Measurements from ENCODE around the gene SLC16A14. TPM values are rescaled to one million over a fixed set of nuclear protein-coding genes. Genes with fewer than 3 reads are reported as not detected.

Gene SLC16A14
- polyA plus RNA-seq, 1 donor from 2014 or later, result 128 TPM

- no peak overlapping the region for H3K4me3 ChIP-seq (ENCODE audit: low read length)
- no peak overlapping the region for H3K4me2 ChIP-seq (ENCODE audit: low read length)
- peaks cover 17% of the 10 kb centered on the region for H3K36me3 ChIP-seq (ENCODE audit: insufficient read depth, low read length)
- no peak overlapping the region for H3K9ac ChIP-seq (ENCODE audit: low read length)
- no peaks in the 10 kb centered on the region for H4K20me1 ChIP-seq (ENCODE audit: insufficient read depth)
- H3K9me3 ChIP-seq (ENCODE audit: low read length), result no peaks in the 10 kb centered on the region
- no peaks in the 10 kb centered on the region for H3K9me2 ChIP-seq (ENCODE audit: insufficient read depth, low read length)
- H3F3A ChIP-seq (ENCODE audit: insufficient read depth, low read length, poor library complexity, severe bottlenecking), result no peaks in the 10 kb centered on the region
- no peaks in the 10 kb centered on the region for H3K79me2 ChIP-seq (replicated peaks; ENCODE audit: insufficient read depth, low read length)
- no peak overlapping the region for H3K27ac ChIP-seq (ENCODE audit: low read length)
- no peak overlapping the region for H2AFZ ChIP-seq (ENCODE audit: low read depth, low read length)
- TF ChIP-seq CTCF (IDR thresholded peaks at IDR 0.05; ENCODE audit: poor library complexity, severe bottlenecking) (no peak), SMC3 (conservative IDR thresholded peaks at IDR 0.05; ENCODE audit: poor library complexity) (no peak), TAF1 (IDR thresholded peaks at IDR 0.05; ENCODE audit: low read depth) (no peak), REST (IDR thresholded peaks at IDR 0.05; ENCODE audit: borderline replicate concordance) (no peak), MXI1 (conservative IDR thresholded peaks at IDR 0.05; ENCODE audit: poor library complexity, severe bottlenecking) (no peak), POLR2AphosphoS5 (IDR thresholded peaks at IDR 0.05) (no peak), RAD21 (conservative IDR thresholded peaks at IDR 0.05) (no peak), EZH2 (IDR thresholded peaks at IDR 0.05; ENCODE audit: borderline replicate concordance, insufficient read depth, low read length, poor library complexity, severe bottlenecking) (no peak)
- H3K27me3 ChIP-seq (ENCODE audit: insufficient read depth, low read depth, low read length), result no peaks in the 10 kb centered on the region
These were observed 26.5 kb downstream of the SLC16A14 start for GRCh38 chr2:230042195-230042594.

- Histone ChIP-seq H3K27ac (ENCODE audit: low read length) (no peak overlapping the region), H3K79me2 (replicated peaks; ENCODE audit: insufficient read depth, low read length) (no peaks in the 10 kb centered on the region), H3K27me3 (ENCODE audit: insufficient read depth, low read depth, low read length) (no peaks in the 10 kb centered on the region), H3K9ac (ENCODE audit: low read length) (no peak overlapping the region), H3K9me2 (ENCODE audit: insufficient read depth, low read length) (no peaks in the 10 kb centered on the region), H4K20me1 (ENCODE audit: insufficient read depth) (no peaks in the 10 kb centered on the region), H3K9me3 (ENCODE audit: low read length) (no peaks in the 10 kb centered on the region), H3K4me3 (ENCODE audit: low read length) (no peak overlapping the region), H3K36me3 (ENCODE audit: insufficient read depth, low read length) (no peaks in the 10 kb centered on the region), H3F3A (ENCODE audit: insufficient read depth, low read length, poor library complexity, severe bottlenecking) (no peaks in the 10 kb centered on the region), H3K4me2 (ENCODE audit: low read length) (no peak overlapping the region), H2AFZ (ENCODE audit: low read depth, low read length) (no peak overlapping the region)
- TF ChIP-seq REST (IDR thresholded peaks at IDR 0.05; ENCODE audit: borderline replicate concordance), result no peak
- TF ChIP-seq TAF1 (IDR thresholded peaks at IDR 0.05; ENCODE audit: low read depth), result no peak
- no peak for TF ChIP-seq CTCF (IDR thresholded peaks at IDR 0.05; ENCODE audit: poor library complexity, severe bottlenecking)
These were observed 45.4 kb downstream of the SLC16A14 start for GRCh38 chr2:230023313-230023712.
